ENCODE results near the gene SLC22A17. TPM values are rescaled to one million over a fixed set of nuclear protein-coding genes. Genes with fewer than 3 reads are reported as not detected.

The SLC22A17 gene
- total and polyA plus RNA-seq, 9 of the 15 experiments (the other 6 are each of a cell fraction or from before 2014, with no cell fraction given) = 0.07 to 0.09 TPM; not detected in 7

- ChIA-PET CTCF (ENCODE audit: low intra/inter-chr PET ratio) (interaction anchor here (1.8 to 3.8 kb wide), 2 partner anchors 116 to 261 kb away, joined by 12 to 19 read pairs; partner anchors contain the start of gene CEBPE), POLR2A (interaction anchor here (0.5 kb wide), 1 partner anchor 74 kb away, joined by 3 read pairs; no protein-coding TSS in a partner anchor)
- no peak for ATAC-seq
- H3K9me1 ChIP-seq (ENCODE audit: control insufficient read depth, insufficient read depth, low read length) = no peaks in the 10 kb centered on the region
- BruUV-seq (replicated peaks) = no TSS peak
- H3K36me3 ChIP-seq (ENCODE audit: control insufficient read depth, insufficient read depth, low read length) = no peaks in the 10 kb centered on the region
- WGBS (ENCODE audit: insufficient coverage, low coverage, missing lambda C conversion rate) = 0% methylated on average over 4 of the region's 4 CpGs
- H3K27me3 ChIP-seq (ENCODE audit: control insufficient read depth in 2 of 2, insufficient read depth in 2 of 2, low read length in 2 of 2) = peaks cover 9 to 62% of the 10 kb centered on the region in 2 experiments; a peak in 4 of 5 replicates
- H3K4me3 ChIP-seq = no peak overlapping the region
- peaks cover 0 to 21% of the 10 kb centered on the region in 2 experiments; a peak in 2 of 5 replicates for H3K4me1 ChIP-seq (replicated peaks in 1 of 2; ENCODE audit: control insufficient read depth in 2 of 2, insufficient read depth in 2 of 2, low read length in 2 of 2)
- no peaks in the 10 kb centered on the region; the same call in 1 of the 2 replicates for H4K20me1 ChIP-seq (replicated peaks; ENCODE audit: control insufficient read depth, insufficient read depth, low read length)
- H3K4me2 ChIP-seq (ENCODE audit: insufficient read depth, low read length) = no peak overlapping the region
- no peak for FAIRE-seq
- H3K9ac ChIP-seq (ENCODE audit: insufficient read depth in 1 of 2, low read depth in 2 of 2, low read length in 2 of 2) = no peak overlapping the region
- intact Hi-C loops (cut with micrococcal nuclease) (loop anchor here (1.0 kb wide), 2 partner anchors 53 to 116 kb away; no protein-coding TSS in a partner anchor), in situ Hi-C loops (cut with MboI) (loop anchor here (10.0 kb wide), 1 partner anchor 116 kb away; no protein-coding TSS in a partner anchor)
- no peaks in the 10 kb centered on the region for H3K79me2 ChIP-seq (ENCODE audit: control insufficient read depth, insufficient read depth, low read length)
- H2AFZ ChIP-seq (ENCODE audit: low read depth, low read length) = no peak overlapping the region
- no peaks in the 10 kb centered on the region for H3K9me3 ChIP-seq (replicated peaks; ENCODE audit: control insufficient read depth, insufficient read depth, low read depth, low read length)
- H3K27ac ChIP-seq (ENCODE audit: extremely low read depth, low read depth, low read length) = no peak overlapping the region
- no peak for DNase-seq (ENCODE audit: extremely low read depth in 1 of 4, low spot score in 3 of 4)
- TF ChIP-seq HDGF (IDR thresholded peaks at IDR 0.05) = no peak
- TF ChIP-seq POLR2G (IDR thresholded peaks at IDR 0.05; ENCODE audit: low read depth, low read length) = no peak
- TF ChIP-seq RFX1 (IDR thresholded peaks at IDR 0.05) = no peak
- TF ChIP-seq ZNF57 (CRISPR knock-in tag; IDR thresholded peaks at IDR 0.05) = no peak
- no peak for TF ChIP-seq TAF9B (IDR thresholded peaks at IDR 0.05; ENCODE audit: partially characterized antibody)
- no peak for TF ChIP-seq NONO (IDR thresholded peaks at IDR 0.05; ENCODE audit: low read depth in 2 of 2, low read length in 1 of 2)
- TF ChIP-seq TCFL5 (CRISPR knock-in tag; conservative IDR thresholded peaks at IDR 0.05) = no peak
- TF ChIP-seq HNRNPH1 (optimal IDR thresholded peaks at IDR 0.05; ENCODE audit: low read depth, low read length) = no peak
- no peak for TF ChIP-seq NR2C1 (IDR thresholded peaks at IDR 0.05)
- no peak for TF ChIP-seq NR2C1 (tag; IDR thresholded peaks at IDR 0.05)
- no peak for TF ChIP-seq PML (IDR thresholded peaks at IDR 0.05; ENCODE audit: low read length)
- TF ChIP-seq, protein P1, sequence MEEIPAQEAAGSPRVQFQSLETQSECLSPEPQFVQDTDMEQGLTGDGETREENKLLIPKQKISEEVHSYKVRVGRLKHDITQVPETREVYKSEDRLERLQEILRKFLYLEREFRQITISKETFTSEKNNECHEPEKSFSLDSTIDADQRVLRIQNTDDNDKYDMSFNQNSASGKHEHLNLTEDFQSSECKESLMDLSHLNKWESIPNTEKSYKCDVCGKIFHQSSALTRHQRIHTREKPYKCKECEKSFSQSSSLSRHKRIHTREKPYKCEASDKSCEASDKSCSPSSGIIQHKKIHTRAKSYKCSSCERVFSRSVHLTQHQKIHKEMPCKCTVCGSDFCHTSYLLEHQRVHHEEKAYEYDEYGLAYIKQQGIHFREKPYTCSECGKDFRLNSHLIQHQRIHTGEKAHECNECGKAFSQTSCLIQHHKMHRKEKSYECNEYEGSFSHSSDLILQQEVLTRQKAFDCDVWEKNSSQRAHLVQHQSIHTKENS (CRISPR knock-in tag; IDR thresholded peaks at IDR 0.05) = no peak
- TF ChIP-seq ZNF41 (CRISPR knock-in tag; conservative IDR thresholded peaks at IDR 0.05) = no peak
- TF ChIP-seq SFPQ (IDR thresholded peaks at IDR 0.05; ENCODE audit: low read depth, low read length) = no peak
- TF ChIP-seq, protein P2, sequence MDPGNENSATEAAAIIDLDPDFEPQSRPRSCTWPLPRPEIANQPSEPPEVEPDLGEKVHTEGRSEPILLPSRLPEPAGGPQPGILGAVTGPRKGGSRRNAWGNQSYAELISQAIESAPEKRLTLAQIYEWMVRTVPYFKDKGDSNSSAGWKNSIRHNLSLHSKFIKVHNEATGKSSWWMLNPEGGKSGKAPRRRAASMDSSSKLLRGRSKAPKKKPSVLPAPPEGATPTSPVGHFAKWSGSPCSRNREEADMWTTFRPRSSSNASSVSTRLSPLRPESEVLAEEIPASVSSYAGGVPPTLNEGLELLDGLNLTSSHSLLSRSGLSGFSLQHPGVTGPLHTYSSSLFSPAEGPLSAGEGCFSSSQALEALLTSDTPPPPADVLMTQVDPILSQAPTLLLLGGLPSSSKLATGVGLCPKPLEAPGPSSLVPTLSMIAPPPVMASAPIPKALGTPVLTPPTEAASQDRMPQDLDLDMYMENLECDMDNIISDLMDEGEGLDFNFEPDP (CRISPR knock-in tag; IDR thresholded peaks at IDR 0.05) = no peak
- TF ChIP-seq HES1 (IDR thresholded peaks at IDR 0.05; ENCODE audit: low read depth) = no peak
- TF ChIP-seq, protein P3, sequence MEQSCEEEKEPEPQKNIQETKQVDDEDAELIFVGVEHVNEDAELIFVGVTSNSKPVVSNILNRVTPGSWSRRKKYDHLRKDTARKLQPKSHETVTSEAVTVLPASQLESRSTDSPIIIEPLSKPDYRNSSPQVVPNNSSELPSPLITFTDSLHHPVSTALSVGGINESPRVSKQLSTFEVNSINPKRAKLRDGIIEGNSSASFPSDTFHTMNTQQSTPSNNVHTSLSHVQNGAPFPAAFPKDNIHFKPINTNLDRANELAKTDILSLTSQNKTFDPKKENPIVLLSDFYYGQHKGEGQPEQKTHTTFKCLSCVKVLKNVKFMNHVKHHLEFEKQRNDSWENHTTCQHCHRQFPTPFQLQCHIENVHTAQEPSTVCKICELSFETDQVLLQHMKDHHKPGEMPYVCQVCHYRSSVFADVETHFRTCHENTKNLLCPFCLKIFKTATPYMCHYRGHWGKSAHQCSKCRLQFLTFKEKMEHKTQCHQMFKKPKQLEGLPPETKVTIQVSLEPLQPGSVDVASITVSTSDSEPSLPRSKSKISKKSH (CRISPR knock-in tag; IDR thresholded peaks at IDR 0.05) = no peak
These were observed 28.3 kb upstream of the SLC22A17 start for GRCh38 chr14:23380976-23381375.
